Heart left ventricle (tissue), 16 donors: ENCODE measurements around the gene CHST11. TPM values are rescaled to one million over a fixed set of nuclear protein-coding genes. Genes with fewer than 3 reads are reported as not detected.
A peak's percentile ranks its signal among the peaks of the same experiment; 100 is the strongest.

Experiments used
- ATAC-seq, 4 donors: fragments of 200-7000 bp; cut with Tn5 transposase; one replicate each; pipeline ENCODE4 v1.9.1; 2020 to 2022; ENCODE audit warnings: moderate library complexity in 4 of 4, mild to moderate bottlenecking in 3 of 4, moderate number of reproducible peaks in 1 of 4
- DNase-seq, 5 donors: peaks; one replicate each; pipeline ENCODE4 v3.0.0-alpha.2; 2020
- H3K27ac ChIP-seq, 12 donors: fragments of 200-600 bp; sonication (generic) in 4 of 12; one replicate each; pipeline versions ENCODE4 v1.5.0 to v1.8.0; 2016 to 2022; ENCODE audit warnings: mild to moderate bottlenecking in 2 of 12
- H3K27me3 ChIP-seq, 9 donors: fragments of 200-600 bp; sonication (generic) in 2 of 9; one replicate each; pipeline versions ENCODE4 v1.5.1 to v1.8.0; 2016 to 2022; ENCODE audit warnings: mild to moderate bottlenecking in 3 of 9
- H3K36me3 ChIP-seq, 9 donors: fragments of 200-600 bp; sonication (generic) in 2 of 9; one replicate each; pipeline versions ENCODE4 v1.5.0 to v1.8.0; 2018 to 2022; ENCODE audit warnings: mild to moderate bottlenecking in 2 of 9
- H3K4me1 ChIP-seq, 12 donors: fragments of 200-600 bp; sonication (generic) in 4 of 12; one replicate each; pipeline versions ENCODE4 v1.5.0 to v1.8.0; 2016 to 2022; ENCODE audit warnings: mild to moderate bottlenecking in 3 of 12
- H3K4me3 ChIP-seq, 12 donors: fragments of 200-600 bp; sonication (generic) in 4 of 12; one replicate each; pipeline versions ENCODE4 v1.5.0 to v1.8.0; 2017 to 2022; ENCODE audit warnings: mild to moderate bottlenecking in 9 of 12, moderate library complexity in 4 of 12
- H3K9me3 ChIP-seq, 12 donors: fragments of 200-600 bp; sonication (generic) in 4 of 12; one replicate each; pipeline versions ENCODE4 v1.5.0 to v1.8.0; 2016 to 2022; ENCODE audit warnings: mild to moderate bottlenecking in 1 of 12
- POLR2A ChIP-seq, 2 donors: fragments of 450-650 bp; IDR thresholded peaks; one replicate each; pipeline ENCODE4 v1.6.1; 2017; ENCODE audit warnings: antibody characterized with exemption in 2 of 2, mild to moderate bottlenecking in 2 of 2, moderate library complexity in 2 of 2
- WGBS, 4 donors: extraction: QIAGEN DNeasy Blood & Tissue Kit in 2 of 4; methylation state at CpG; one replicate each; pipeline versions ENCODE4 v1.1.5 to v1.1.7; 2013 to 2018; 5-methylcytosine and 5-hydroxymethylcytosine counted together
- intact Hi-C, 10 donors: fragments of 100-400 bp; cut with DNase I; formaldehyde crosslinking; loops; one replicate each; pipeline versions ENCODE4 v1.11.1 to v1.14.2; 2022
- polyA plus RNA-seq, 2 donors: library from polyadenylated mRNA; stranded (reverse); fragments of 200-250 nt; gene quantifications; one replicate each; pipeline ENCODE4 v1.2.3, GENCODE V29; 2013
- total RNA-seq, 9 donors: library from RNA; depleted of rRNA in 2 of 9; stranded (reverse); fragments of >200 nt in 2 of 9; fragmentation: NEBNext Ultra II Directional in 3 of 9; extraction: Animal tissue kit (Norgen Biotek cat#: 25700) in 3 of 9; gene quantifications; one replicate each; pipeline versions ENCODE4 v1.1.0 to v1.2.4, GENCODE V29; 2016 to 2023
- TF ChIP-seq, protein P1 (sequence below), 12 donors: fragments of 200-600 bp; sonication (generic) in 4 of 12; IDR thresholded peaks; one replicate each; pipeline versions ENCODE4 v1.5.0 to v1.8.0; 2018 to 2022; ENCODE audit warnings: antibody characterized with exemption in 12 of 12, mild to moderate bottlenecking in 5 of 12
- donor health status: ischemic (EF 13 %, LVEDD 7.1; RV severe dilation, severe dysfunction).
- donor health status: healthy with polysubstance abuse.
- donor health status: DM: no; HTN: yes; CAD: no.
- donor health status: DM: no; HTN: no; CAD: no.
- donor health status: ischemic (EF 25% LVEDD 6.9; RV normal size, moderate dysfunction).
- donor health status: ischemic (EF 25% LVEDD 5.7; RV mildly dilated, moderate dysfunction).
- donor health status: healthy.
- donor health status: DM: yes; HTN: yes; CAD: no.
- donor health status: ischemic (EF 35%, LVEDD 5.7; RV mildly dilated, moderate dysfunction).
- donor health status: nonischemic (EF 11% LVEDD 7.7; RV severe dilation, severe dysfunction).
- donor health status: DM: yes; HTN: yes; CAD: no.
- donor health status: PGD.
- donor health status: ischemic (EF 29% LVEDD 5.4; RV normal size, mild dysfunction).
- donor health status: nonischemic (EF 23%, LVEDD 6.1; RV moderate dilation, normal function).

CHST11 gene
- total and polyA plus RNA-seq, 11 donors, result 1.1 to 16.9 (median 3.4) TPM

DNA sequence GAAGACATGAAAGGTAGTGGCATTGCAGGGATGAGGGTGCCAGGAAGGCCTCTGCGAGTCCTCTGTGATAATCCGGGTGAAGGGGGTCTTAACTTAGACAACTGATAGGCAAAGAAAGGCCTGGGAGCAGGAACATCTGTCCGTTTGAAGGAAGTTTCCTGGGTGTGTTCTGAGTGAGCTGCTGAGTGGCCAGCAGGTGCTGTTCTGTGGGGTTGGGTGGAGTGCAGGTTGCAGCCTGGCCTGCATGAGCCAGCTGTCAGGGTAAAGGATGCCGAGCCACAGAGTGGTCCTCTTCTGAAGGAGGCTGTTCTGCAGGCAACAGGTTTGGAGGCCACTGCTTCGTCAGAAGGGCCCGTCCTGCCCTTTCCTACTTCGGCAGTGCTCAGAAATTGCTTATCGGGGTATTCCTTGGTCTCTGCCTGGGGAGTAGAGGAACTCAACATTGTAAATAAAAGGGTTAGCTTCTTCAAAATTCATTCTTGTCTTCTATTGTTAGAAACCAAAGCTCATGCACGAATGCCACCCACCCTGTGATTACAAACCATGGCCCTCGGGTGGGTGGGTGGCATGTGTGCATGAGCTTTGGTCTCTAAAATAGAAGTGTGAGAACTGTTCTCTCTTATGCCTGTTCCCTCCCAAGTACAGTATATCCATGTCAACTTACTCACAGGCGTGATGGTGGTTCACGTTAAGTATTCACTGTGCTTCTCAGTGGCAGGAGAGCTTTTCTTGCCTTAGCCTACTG, 118.9 kb downstream of the CHST11 start:
- Histone ChIP-seq H3K9me3 (no peaks in the 10 kb centered on the region), H3K27me3 (no peaks in the 10 kb centered on the region), H3K4me1 (peaks cover 0 to 53% (median 0%) of the 10 kb centered on the region in 12 donors), H3K4me3 (no peak overlapping the region), H3K36me3 (no peaks in the 10 kb centered on the region), H3K27ac (no peak overlapping the region)
- intact Hi-C loops, result no loop called here
- ATAC-seq (no peak), DNase-seq (no peak)
- WGBS, 4 donors, result 90 to 95% (median 93%) methylated on average over 11 to 12 of the region's 12 CpGs
- TF ChIP-seq, protein P1, sequence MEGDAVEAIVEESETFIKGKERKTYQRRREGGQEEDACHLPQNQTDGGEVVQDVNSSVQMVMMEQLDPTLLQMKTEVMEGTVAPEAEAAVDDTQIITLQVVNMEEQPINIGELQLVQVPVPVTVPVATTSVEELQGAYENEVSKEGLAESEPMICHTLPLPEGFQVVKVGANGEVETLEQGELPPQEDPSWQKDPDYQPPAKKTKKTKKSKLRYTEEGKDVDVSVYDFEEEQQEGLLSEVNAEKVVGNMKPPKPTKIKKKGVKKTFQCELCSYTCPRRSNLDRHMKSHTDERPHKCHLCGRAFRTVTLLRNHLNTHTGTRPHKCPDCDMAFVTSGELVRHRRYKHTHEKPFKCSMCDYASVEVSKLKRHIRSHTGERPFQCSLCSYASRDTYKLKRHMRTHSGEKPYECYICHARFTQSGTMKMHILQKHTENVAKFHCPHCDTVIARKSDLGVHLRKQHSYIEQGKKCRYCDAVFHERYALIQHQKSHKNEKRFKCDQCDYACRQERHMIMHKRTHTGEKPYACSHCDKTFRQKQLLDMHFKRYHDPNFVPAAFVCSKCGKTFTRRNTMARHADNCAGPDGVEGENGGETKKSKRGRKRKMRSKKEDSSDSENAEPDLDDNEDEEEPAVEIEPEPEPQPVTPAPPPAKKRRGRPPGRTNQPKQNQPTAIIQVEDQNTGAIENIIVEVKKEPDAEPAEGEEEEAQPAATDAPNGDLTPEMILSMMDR (IDR thresholded peaks at IDR 0.05), result no peak
- no peak for TF ChIP-seq POLR2A (IDR thresholded peaks at IDR 0.05)

DNA sequence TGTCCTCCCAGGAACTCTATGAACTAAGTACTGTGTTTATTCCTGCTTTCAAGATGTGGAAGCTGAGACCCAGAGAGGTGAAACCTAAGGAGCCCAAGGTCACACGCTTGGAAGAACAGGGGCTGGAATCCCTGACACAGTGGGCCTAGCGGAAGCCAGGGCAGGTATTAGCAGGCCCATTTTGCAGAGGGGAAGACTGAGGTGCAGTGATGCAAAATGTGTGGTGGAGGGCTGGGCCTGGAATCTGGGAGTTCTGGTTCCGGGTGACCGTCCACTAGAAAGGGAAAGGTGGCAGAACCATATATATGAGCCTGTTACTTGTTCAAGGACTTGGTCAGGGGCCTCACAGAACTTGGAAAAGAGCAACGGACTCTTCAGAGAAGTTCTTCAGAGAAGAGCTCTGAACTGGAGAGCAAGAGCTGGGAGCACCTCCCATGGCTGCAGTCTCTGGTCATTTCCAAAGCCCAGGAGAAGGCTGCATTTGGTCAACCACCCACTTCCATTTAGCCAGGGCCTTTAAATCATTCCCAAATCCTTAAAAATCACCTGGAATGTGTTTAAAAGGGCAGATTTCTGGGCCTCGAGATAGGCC, 119.5 kb downstream of the CHST11 start:
- H3K27ac ChIP-seq, result no peak overlapping the region
- ATAC-seq, result no peak
- H3K36me3 ChIP-seq, result no peaks in the 10 kb centered on the region
- H3K4me1 ChIP-seq, result peaks cover 0 to 52% (median 0%) of the 10 kb centered on the region in 12 donors
- no peak overlapping the region for H3K4me3 ChIP-seq
- TF ChIP-seq, protein P1 (IDR thresholded peaks at IDR 0.05), result no peak
- no peak for TF ChIP-seq POLR2A (IDR thresholded peaks at IDR 0.05)
- no peaks in the 10 kb centered on the region for H3K9me3 ChIP-seq
- no peak for DNase-seq
- H3K27me3 ChIP-seq, result no peaks in the 10 kb centered on the region
- 94 to 99% (median 98%) methylated on average over 6 of the region's 6 CpGs for WGBS, 4 donors
- intact Hi-C loops, result no loop called here

DNA sequence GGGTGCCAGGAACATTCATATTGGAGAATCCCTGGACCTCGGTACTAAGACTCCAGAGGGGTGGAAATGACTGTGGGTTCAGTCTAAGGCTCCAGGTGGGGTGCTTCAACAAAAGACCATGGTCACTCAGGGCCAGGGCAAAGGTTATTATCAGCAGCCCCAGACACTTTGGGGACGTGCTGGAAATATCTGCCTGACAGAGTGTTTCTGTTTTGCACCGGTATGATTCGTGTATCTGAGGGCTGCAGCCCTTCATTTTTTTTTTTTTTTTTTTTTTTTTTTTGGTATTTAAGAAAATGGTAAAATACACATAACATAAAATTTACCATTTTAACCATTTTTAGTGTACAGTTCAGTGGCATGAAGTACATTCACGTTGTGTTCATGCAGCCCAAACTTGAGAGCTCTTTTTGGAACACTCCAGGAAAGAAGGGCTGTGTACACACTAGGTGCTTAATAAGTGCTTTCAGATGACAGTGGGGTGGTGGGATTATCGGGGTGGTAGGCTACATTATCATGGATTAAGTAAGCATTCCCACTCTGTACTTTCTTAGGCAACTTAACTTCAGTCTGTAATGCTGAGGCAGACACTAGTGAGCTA, 120.3 kb downstream of the CHST11 start:
- no peak for TF ChIP-seq POLR2A (IDR thresholded peaks at IDR 0.05)
- TF ChIP-seq, protein P1 (IDR thresholded peaks at IDR 0.05), result no peak
- WGBS, 4 donors, result 64 to 81% (median 78%) methylated on average over 6 of the region's 6 CpGs
- intact Hi-C loops, result no loop called here
- DNase-seq, result no peak
- no peak overlapping the region for H3K27ac ChIP-seq
- H3K9me3 ChIP-seq, result no peaks in the 10 kb centered on the region
- no peak for ATAC-seq
- H3K27me3 ChIP-seq, result no peaks in the 10 kb centered on the region
- no peak overlapping the region for H3K4me3 ChIP-seq
- H3K4me1 ChIP-seq, result peaks cover 0 to 49% (median 0%) of the 10 kb centered on the region in 12 donors
- H3K36me3 ChIP-seq, result no peaks in the 10 kb centered on the region

DNA sequence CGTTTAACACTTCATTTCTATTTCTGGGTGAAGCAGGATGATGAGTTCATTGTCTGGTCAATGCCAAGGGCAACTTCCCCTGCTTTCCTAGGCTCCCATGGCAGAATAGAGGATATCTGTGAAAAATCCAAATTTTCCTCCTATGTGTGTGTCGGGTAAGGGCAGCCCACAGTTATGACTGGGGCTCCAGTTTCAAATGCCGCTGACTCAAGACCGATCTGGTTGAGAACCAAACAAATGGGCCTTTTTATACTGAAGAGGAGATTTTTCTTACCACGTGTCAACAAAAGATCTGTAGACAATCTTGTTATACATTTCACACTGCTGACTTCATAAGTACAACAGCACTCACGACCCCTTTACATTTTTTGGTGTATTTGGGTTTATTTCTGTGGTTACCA, 120.8 kb downstream of the CHST11 start:
- Histone ChIP-seq H3K36me3 (no peaks in the 10 kb centered on the region), H3K27ac (no peak overlapping the region)
- peak in 2 of 4 donors; percentile 24 to 61 for ATAC-seq

More for the DNA sequence above, 120.8 kb downstream of the CHST11 start:
- H3K27me3 ChIP-seq, result no peaks in the 10 kb centered on the region
- intact Hi-C loops, result no loop called here
- DNase-seq, result no peak
- H3K4me3 ChIP-seq, result no peak overlapping the region
- TF ChIP-seq, protein P1 (IDR thresholded peaks at IDR 0.05), result no peak
- TF ChIP-seq POLR2A (IDR thresholded peaks at IDR 0.05), result no peak
- peaks cover 0 to 50% (median 0%) of the 10 kb centered on the region in 12 donors for H3K4me1 ChIP-seq
- no peaks in the 10 kb centered on the region for H3K9me3 ChIP-seq
- 74 to 87% (median 79%) methylated on average over 6 of the region's 6 CpGs for WGBS, 4 donors
